Medulla oblongata (tissue), 1 donor: ENCODE measurements around the gene ELF2.
"Not testable (repeated sequence)": the region's sequence is repeated elsewhere in the genome, so short reads cannot be mapped to it uniquely, and the experiment has no call there.

Experiments used
- DNase-seq: peaks from one replicate; pipeline ENCODE4 v3.0.0-alpha.2; 2015; ENCODE audit errors: extremely low spot score

The ELF2 gene

GRCh38 chr4:139022835-139023234, 154.2 kb downstream of the ELF2 start:
- no peak for DNase-seq

- DNase-seq, result not testable (repeated sequence)
Measured at GRCh38 chr4:139021071-139021470, 155.9 kb downstream of the ELF2 start.

- DNase-seq, result no peak
Measured at GRCh38 chr4:139020384-139020783, 156.6 kb downstream of the ELF2 start.

- DNase-seq, result no peak
Measured at GRCh38 chr4:139018971-139019758, 157.9 kb downstream of the ELF2 start.

- no peak for DNase-seq
Measured at GRCh38 chr4:139018501-139018900, 158.5 kb downstream of the ELF2 start.

GRCh38 chr4:139017861-139018260, 159.2 kb downstream of the ELF2 start:
- no peak for DNase-seq

GRCh38 chr4:139015948-139016471, 161.0 kb downstream of the ELF2 start:
- peak; percentile 48 for DNase-seq

GRCh38 chr4:139015269-139015947, 161.6 kb downstream of the ELF2 start, which contains the start of gene NOCT:
TSS of gene NOCT (plus strand) at chr4:139015781. CDS start at chr4:139015982, 201 bp downstream.
- peak; percentile 91 for DNase-seq

- DNase-seq, result peak; percentile 21
Measured at GRCh38 chr4:139014371-139015268, 162.4 kb downstream of the ELF2 start.

- DNase-seq, result no peak
Measured at GRCh38 chr4:139011225-139011950, 165.6 kb downstream of the ELF2 start.

- DNase-seq, result no peak
Measured at GRCh38 chr4:139009702-139010101, 167.3 kb downstream of the ELF2 start.

- DNase-seq, result not testable (repeated sequence)
Measured at GRCh38 chr4:139008278-139008677, 168.7 kb downstream of the ELF2 start.

- DNase-seq, result no peak
Measured at GRCh38 chr4:139007640-139008039, 169.4 kb downstream of the ELF2 start.
